NCI-H128 (cell line): ENCODE results near the gene TP63.

Experiments used
- DNase-seq: peaks from one replicate; lab custom pipeline; 2025; ENCODE audit not compliant: unreplicated experiment; lab: John Stamatoyannopoulos, UW

The TP63 gene

GRCh38 chr3:189680723-189681122 is 49.5 kb downstream of the TP63 start:
- no peak for DNase-seq

GRCh38 chr3:189683546-189684255 is 52.5 kb downstream of the TP63 start:
- no peak for DNase-seq

GRCh38 chr3:189684317-189684716 is 53.1 kb downstream of the TP63 start:
- no peak for DNase-seq

GRCh38 chr3:189685291-189685690 is 54.1 kb downstream of the TP63 start:
- no peak for DNase-seq

GRCh38 chr3:189685860-189686259 is 54.7 kb downstream of the TP63 start:
- DNase-seq, result no peak

- DNase-seq, result no peak
These were observed 56.3 kb downstream of the TP63 start for GRCh38 chr3:189687475-189687874.

- DNase-seq, result no peak
These were observed 57.1 kb downstream of the TP63 start for GRCh38 chr3:189688262-189688661.

- DNase-seq, result no peak
These were observed 58.4 kb downstream of the TP63 start for GRCh38 chr3:189689625-189690024.

- DNase-seq, result no peak
These were observed 59.0 kb downstream of the TP63 start for GRCh38 chr3:189690237-189690636.

GRCh38 chr3:189690672-189691071 is 59.5 kb downstream of the TP63 start:
- DNase-seq, result no peak

GRCh38 chr3:189695400-189695799 is 64.2 kb downstream of the TP63 start:
- no peak for DNase-seq

- DNase-seq, result no peak
These were observed 67.6 kb downstream of the TP63 start for GRCh38 chr3:189698811-189699210.

- no peak for DNase-seq
These were observed 68.7 kb downstream of the TP63 start for GRCh38 chr3:189699885-189700284.

GRCh38 chr3:189702066-189702646 is 71.0 kb downstream of the TP63 start:
- DNase-seq, result no peak

- DNase-seq, result no peak
These were observed 72.7 kb downstream of the TP63 start for GRCh38 chr3:189703865-189704264.

- DNase-seq, result no peak
These were observed 77.2 kb downstream of the TP63 start for GRCh38 chr3:189708375-189708774.

GRCh38 chr3:189710620-189711402 is 79.6 kb downstream of the TP63 start:
- no peak for DNase-seq

GRCh38 chr3:189712906-189713483 is 81.8 kb downstream of the TP63 start:
- DNase-seq, result no peak

- DNase-seq, result no peak
These were observed 84.1 kb downstream of the TP63 start for GRCh38 chr3:189714991-189715961.

GRCh38 chr3:189718215-189718614 is 87.0 kb downstream of the TP63 start:
- DNase-seq, result no peak
